Left lung (tissue), 10 donors: Measurements from ENCODE around the gene EVI5. TPM values are rescaled to one million over a fixed set of nuclear protein-coding genes. Genes with fewer than 3 reads are reported as not detected.

Experiments used
- ATAC-seq: fragments of 200-7000 bp; cut with Tn5 transposase; one replicate; pipeline ENCODE4 v1.9.1; 2020; ENCODE audit warnings: moderate library complexity
- DNase-seq, 4 donors: peaks; one replicate each; pipeline ENCODE4 v3.0.0-alpha.2; 2013 to 2020
- H3K27ac ChIP-seq, 2 donors: fragments of 200-600 bp; sonication (generic) in 1 of 2; one replicate each; pipeline versions ENCODE4 v1.5.0 to v1.8.0; 2020 to 2021
- H3K27me3 ChIP-seq, 2 donors: fragments of 200-600 bp; sonication (generic) in 1 of 2; one replicate each; pipeline versions ENCODE4 v1.5.0 to v1.8.0; 2020 to 2021
- H3K36me3 ChIP-seq, 2 donors: fragments of 200-600 bp; sonication (generic) in 1 of 2; one replicate each; pipeline versions ENCODE4 v1.5.0 to v1.8.0; 2020 to 2021
- H3K4me1 ChIP-seq, 2 donors: fragments of 200-600 bp; one replicate each; pipeline ENCODE4 v1.8.0; 2021
- H3K4me3 ChIP-seq, 2 donors: fragments of 200-600 bp; sonication (generic) in 1 of 2; one replicate each; pipeline versions ENCODE4 v1.5.0 to v1.8.0; 2020 to 2021; ENCODE audit warnings: mild to moderate bottlenecking in 1 of 2
- H3K9me3 ChIP-seq, 2 donors: fragments of 200-600 bp; sonication (generic) in 1 of 2; one replicate each; pipeline versions ENCODE4 v1.5.0 to v1.8.0; 2020 to 2021
- intact Hi-C, 2 donors: fragments of 100-400 bp; cut with DNase I; formaldehyde crosslinking; loops; one replicate each; pipeline versions ENCODE4 v1.11.2 to v1.14.2; 2022
- polyA plus RNA-seq, 6 donors: library from polyadenylated mRNA; unstranded; fragments of 120-200 nt; gene quantifications; one replicate each; pipeline ENCODE4 v1.2.1, GENCODE V29; 2013; ENCODE audit not compliant: insufficient read length in 6 of 6
- total RNA-seq, 2 donors: library from RNA; stranded (reverse); fragmentation: NEBNext Ultra II Directional; extraction: Animal tissue kit (Norgen Biotek cat#: 25700); gene quantifications; one replicate each; pipeline ENCODE4 v1.2.1, GENCODE V29; 2021
- TF ChIP-seq, protein P1 (sequence below), 2 donors: fragments of 200-600 bp; sonication (generic) in 1 of 2; IDR thresholded peaks; one replicate each; pipeline versions ENCODE4 v1.5.0 to v1.8.0; 2021; ENCODE audit warnings: antibody characterized with exemption in 2 of 2
- donor health status: DM: no; HTN: yes; CAD: no.
- donor health status: DM: no; HTN: no; CAD: no.

EVI5 gene
- total and polyA plus RNA-seq, 8 donors, result 17.5 to 49.7 (median 22.4) TPM

DNA sequence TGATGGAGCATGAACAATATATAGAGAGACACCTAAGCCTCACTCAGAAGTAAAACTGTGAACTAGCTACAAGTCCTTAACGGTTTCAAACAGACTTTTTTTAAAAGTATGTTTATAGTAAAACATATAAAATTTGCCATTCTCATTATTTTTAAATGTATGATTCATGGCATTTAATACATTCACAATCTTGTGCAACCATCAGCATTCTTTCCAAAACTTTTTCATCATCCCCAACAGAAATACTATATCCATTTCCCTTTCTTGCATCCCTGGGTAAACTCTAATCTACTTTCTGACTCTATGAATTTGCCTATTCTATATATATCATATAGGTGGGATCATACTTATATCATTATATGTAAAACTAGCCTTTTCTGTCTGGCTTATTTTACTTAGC is 25.5 kb downstream of the EVI5 start:
- H3K4me3 ChIP-seq, result no peak overlapping the region
- ATAC-seq (no peak), DNase-seq (no peak)
- no peaks in the 10 kb centered on the region for H3K36me3 ChIP-seq
- H3K4me1 ChIP-seq, result no peaks in the 10 kb centered on the region
- TF ChIP-seq, protein P1, sequence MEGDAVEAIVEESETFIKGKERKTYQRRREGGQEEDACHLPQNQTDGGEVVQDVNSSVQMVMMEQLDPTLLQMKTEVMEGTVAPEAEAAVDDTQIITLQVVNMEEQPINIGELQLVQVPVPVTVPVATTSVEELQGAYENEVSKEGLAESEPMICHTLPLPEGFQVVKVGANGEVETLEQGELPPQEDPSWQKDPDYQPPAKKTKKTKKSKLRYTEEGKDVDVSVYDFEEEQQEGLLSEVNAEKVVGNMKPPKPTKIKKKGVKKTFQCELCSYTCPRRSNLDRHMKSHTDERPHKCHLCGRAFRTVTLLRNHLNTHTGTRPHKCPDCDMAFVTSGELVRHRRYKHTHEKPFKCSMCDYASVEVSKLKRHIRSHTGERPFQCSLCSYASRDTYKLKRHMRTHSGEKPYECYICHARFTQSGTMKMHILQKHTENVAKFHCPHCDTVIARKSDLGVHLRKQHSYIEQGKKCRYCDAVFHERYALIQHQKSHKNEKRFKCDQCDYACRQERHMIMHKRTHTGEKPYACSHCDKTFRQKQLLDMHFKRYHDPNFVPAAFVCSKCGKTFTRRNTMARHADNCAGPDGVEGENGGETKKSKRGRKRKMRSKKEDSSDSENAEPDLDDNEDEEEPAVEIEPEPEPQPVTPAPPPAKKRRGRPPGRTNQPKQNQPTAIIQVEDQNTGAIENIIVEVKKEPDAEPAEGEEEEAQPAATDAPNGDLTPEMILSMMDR (IDR thresholded peaks at IDR 0.05), result no peak
- H3K27ac ChIP-seq, result no peak overlapping the region
- no peaks in the 10 kb centered on the region for H3K9me3 ChIP-seq
- intact Hi-C loops, result loop anchor here in 1 of 2 donors (10.0 kb wide), 1 partner anchor 55 kb away; no protein-coding TSS in a partner anchor
- H3K27me3 ChIP-seq, result no peaks in the 10 kb centered on the region

DNA sequence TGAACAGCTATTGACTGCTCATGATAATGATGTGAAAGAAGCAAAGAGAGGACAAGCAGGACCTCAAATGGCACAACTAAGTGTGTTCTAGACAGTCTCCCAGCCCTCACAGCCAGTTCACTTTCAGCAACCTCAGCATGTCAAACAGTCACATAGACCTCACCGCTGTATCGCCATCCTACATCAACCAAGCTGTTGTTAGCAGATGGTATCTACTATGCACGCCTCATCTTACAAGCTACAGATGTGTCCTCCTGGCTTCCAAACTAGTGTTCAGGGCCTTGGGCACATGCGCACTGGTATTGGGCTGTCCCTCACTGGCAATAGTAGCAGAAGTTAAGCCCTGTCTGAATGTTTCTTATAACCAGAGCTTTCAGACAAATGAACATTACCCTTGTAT is 28.4 kb downstream of the EVI5 start:
- H3K27me3 ChIP-seq, result no peaks in the 10 kb centered on the region
- no peaks in the 10 kb centered on the region for H3K36me3 ChIP-seq
- intact Hi-C loops, result loop anchor here in 1 of 2 donors (10.0 kb wide), 1 partner anchor 58 kb away; no protein-coding TSS in a partner anchor
- H3K4me3 ChIP-seq, result no peak overlapping the region
- peak overlapping the region in 1 of 2 donors; percentile 59 for H3K27ac ChIP-seq
- no peaks in the 10 kb centered on the region for H3K9me3 ChIP-seq
- DNase-seq (peak in 2 of 4 donors; percentile 92 to 95), ATAC-seq (peak; percentile 49)
- H3K4me1 ChIP-seq, result no peaks in the 10 kb centered on the region
- TF ChIP-seq, protein P1 (IDR thresholded peaks at IDR 0.05), result no peak

DNA sequence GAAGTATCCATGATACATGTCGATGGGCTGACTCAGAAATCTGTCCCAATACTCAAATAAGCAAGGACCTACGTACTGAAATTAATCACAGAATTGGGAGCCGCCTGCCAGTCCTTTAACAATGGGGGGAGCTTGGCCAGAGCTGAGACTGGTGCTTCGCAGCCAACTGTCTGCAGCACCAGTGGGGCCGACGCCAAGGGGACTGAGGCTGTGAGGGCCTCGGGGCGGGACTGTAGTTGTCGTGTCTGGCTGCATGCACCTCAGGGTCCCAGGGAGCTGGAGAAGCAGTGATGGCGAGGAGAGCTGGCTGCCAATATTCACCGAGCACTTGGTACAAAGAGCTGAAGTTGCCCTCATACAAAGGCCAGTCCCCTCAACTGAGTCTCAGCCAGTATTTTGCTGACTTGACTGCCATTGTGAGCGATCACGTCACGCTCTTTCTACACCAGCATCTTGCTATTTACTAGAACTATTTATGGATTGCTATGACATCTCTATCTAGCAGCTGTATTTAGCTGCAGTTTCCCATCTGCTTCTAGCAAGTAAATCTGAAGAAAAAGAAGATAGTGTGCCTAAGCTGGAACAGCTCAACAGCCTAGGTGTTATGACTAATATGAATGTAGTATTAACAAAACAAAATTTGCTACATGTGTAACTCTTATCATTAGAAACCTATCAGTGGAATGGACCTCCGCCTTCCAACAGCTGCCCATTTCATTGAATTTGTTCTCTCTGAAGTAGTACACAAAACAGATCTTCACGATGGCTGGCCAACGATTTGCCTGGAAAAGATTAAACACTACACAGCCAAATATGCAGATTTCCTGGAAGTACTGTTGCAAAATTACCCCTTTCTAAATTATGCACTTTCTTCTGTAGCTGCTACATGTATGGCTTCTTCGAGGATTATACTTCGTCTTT is 29.1 kb downstream of the EVI5 start:
- peak overlapping the region; percentile 3 to 59 for H3K27ac ChIP-seq
- H3K9me3 ChIP-seq, result no peaks in the 10 kb centered on the region
- no peaks in the 10 kb centered on the region for H3K4me1 ChIP-seq
- ATAC-seq, result peak; percentile 37
- DNase-seq, result peak in 3 of 4 donors; percentile 76 to 84 (median 80)
- TF ChIP-seq, protein P1 (IDR thresholded peaks at IDR 0.05), result no peak
- H3K27me3 ChIP-seq, result no peaks in the 10 kb centered on the region
- no peak overlapping the region for H3K4me3 ChIP-seq
- intact Hi-C loops, result loop anchor here in 1 of 2 donors (10.0 kb wide), 1 partner anchor 59 kb away; no protein-coding TSS in a partner anchor
- H3K36me3 ChIP-seq, result no peaks in the 10 kb centered on the region

DNA sequence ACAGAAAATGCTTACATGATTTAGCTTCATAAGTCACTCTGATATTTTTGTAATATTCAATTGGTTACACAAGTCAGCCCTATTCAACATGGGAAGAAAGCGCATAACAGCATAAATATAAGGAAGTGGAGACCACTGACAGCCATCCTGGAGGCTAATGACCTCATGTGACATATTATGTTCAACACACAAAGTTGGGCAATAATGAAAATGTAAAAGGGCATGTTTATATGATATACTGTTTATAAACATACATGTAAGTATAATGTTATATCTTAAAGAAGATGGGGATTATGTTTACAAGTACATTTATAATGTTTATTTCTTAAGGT is 30.2 kb downstream of the EVI5 start:
- TF ChIP-seq, protein P1 (IDR thresholded peaks at IDR 0.05), result no peak
- Histone ChIP-seq H3K27ac (no peak overlapping the region), H3K27me3 (no peaks in the 10 kb centered on the region), H3K36me3 (no peaks in the 10 kb centered on the region), H3K4me3 (no peak overlapping the region), H3K9me3 (no peaks in the 10 kb centered on the region), H3K4me1 (no peaks in the 10 kb centered on the region)
- intact Hi-C loops, result loop anchor here in 1 of 2 donors (10.0 kb wide), 1 partner anchor 60 kb away; no protein-coding TSS in a partner anchor
- no peak for ATAC-seq
- no peak for DNase-seq

DNA sequence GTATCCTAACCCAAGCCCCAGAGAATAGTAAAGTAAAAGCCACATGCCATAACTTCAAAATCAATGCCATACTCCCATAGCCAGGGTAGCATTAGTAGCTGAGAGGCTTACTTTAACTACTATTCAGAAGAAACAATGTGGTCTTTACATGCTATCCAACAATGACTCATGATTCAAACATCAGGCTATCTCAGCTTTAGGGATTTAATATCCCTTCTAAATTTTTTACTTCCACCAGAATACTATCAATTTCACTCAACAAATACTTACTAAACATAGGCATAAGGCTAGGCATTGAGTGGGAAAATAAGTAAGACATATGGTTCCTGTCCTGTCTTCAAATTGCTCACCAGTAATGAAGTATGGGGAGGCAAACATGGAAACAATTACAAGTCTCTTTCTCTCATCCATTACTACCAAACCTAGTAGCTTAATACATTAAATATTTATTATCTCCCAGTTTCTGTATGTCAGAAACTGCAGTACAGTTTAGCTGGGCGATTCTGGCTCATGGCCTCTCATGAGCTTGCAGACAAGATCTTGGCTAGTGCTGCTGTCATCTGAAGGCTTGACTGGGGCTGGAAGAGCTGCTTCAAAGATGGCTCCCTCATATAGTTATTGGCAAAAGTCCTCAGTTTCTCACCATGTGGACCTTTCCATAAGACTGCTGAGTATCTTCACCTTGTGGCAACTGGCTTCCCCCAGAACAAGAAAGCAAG is 30.7 kb downstream of the EVI5 start:
- Histone ChIP-seq H3K4me1 (no peaks in the 10 kb centered on the region), H3K36me3 (no peaks in the 10 kb centered on the region), H3K9me3 (no peaks in the 10 kb centered on the region), H3K27me3 (no peaks in the 10 kb centered on the region), H3K4me3 (no peak overlapping the region), H3K27ac (no peak overlapping the region)
- DNase-seq (no peak), ATAC-seq (peak; percentile 22)
- TF ChIP-seq, protein P1 (IDR thresholded peaks at IDR 0.05), result no peak
- intact Hi-C loops, result loop anchor here in 1 of 2 donors (10.0 kb wide), 1 partner anchor 61 kb away; no protein-coding TSS in a partner anchor
